ENCODE results near the gene C1orf167.

- TF ChIP-seq, protein P1, sequence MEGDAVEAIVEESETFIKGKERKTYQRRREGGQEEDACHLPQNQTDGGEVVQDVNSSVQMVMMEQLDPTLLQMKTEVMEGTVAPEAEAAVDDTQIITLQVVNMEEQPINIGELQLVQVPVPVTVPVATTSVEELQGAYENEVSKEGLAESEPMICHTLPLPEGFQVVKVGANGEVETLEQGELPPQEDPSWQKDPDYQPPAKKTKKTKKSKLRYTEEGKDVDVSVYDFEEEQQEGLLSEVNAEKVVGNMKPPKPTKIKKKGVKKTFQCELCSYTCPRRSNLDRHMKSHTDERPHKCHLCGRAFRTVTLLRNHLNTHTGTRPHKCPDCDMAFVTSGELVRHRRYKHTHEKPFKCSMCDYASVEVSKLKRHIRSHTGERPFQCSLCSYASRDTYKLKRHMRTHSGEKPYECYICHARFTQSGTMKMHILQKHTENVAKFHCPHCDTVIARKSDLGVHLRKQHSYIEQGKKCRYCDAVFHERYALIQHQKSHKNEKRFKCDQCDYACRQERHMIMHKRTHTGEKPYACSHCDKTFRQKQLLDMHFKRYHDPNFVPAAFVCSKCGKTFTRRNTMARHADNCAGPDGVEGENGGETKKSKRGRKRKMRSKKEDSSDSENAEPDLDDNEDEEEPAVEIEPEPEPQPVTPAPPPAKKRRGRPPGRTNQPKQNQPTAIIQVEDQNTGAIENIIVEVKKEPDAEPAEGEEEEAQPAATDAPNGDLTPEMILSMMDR (IDR thresholded peaks at IDR 0.05; ENCODE audit: insufficient read depth, low read length, poor library complexity, severe bottlenecking): no peak
- TF ChIP-seq EZH2phosphoT487 (conservative IDR thresholded peaks at IDR 0.05; ENCODE audit: low read length): no peak
Measured at GRCh38 chr1:11727119-11727518, 34.9 kb upstream of the C1orf167 start.
